Measurements from ENCODE around the gene TOGARAM2.
"Not testable (repeated sequence)": the region's sequence is repeated elsewhere in the genome, so short reads cannot be mapped to it uniquely, and the experiment has no call there.

The TOGARAM2 gene

GRCh38 chr2:29075894-29076705, 95.0 kb downstream of the TOGARAM2 start:
- DNase-seq: no peak

- no peak for DNase-seq
These were observed 98.8 kb downstream of the TOGARAM2 start for GRCh38 chr2:29079887-29080286.

GRCh38 chr2:29080886-29081743, 100.0 kb downstream of the TOGARAM2 start:
- no peak for DNase-seq

GRCh38 chr2:29082804-29083495, 101.9 kb downstream of the TOGARAM2 start:
- DNase-seq: no peak

- no peak for DNase-seq
These were observed 103.5 kb downstream of the TOGARAM2 start for GRCh38 chr2:29084554-29084953.

- DNase-seq: not testable (repeated sequence)
These were observed 109.2 kb downstream of the TOGARAM2 start for GRCh38 chr2:29090311-29090710.

- DNase-seq: no peak
These were observed 115.9 kb downstream of the TOGARAM2 start for GRCh38 chr2:29096969-29097368.

- DNase-seq: no peak
These were observed 116.5 kb downstream of the TOGARAM2 start for GRCh38 chr2:29097569-29097968.

- no peak for DNase-seq
These were observed 119.5 kb downstream of the TOGARAM2 start for GRCh38 chr2:29100564-29100963.
